Measurements from ENCODE around the gene CNTNAP2. TPM values are rescaled to one million over a fixed set of nuclear protein-coding genes. Genes with fewer than 3 reads are reported as not detected.

Gene CNTNAP2
- total RNA-seq, 1 experiment from 2014 or later, result 64.5 TPM

DNA sequence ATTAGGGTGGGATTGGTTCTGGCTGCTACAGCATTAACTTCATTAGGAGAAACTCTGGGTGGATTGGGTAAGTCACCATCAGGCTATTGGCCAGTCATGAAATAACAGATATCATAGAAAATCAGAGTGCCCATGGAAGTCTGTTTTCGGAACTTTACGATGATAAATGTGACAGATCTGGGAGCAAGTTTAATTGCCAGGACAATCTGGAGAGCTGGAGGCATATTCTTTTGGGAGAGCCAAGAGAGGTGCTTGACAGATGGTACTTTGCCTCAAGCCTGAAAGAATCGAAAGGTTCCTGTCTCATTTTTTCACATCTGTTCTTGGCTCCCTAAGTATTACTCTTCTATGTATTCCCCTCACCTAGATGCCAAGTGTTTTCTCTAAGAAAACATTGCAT is 369.9 kb downstream of the CNTNAP2 start:
- peaks cover 3 to 6% of the 10 kb centered on the region in 2 experiments; a peak in 2 of 4 replicates for H3K4me1 Mint-ChIP-seq
- no peak overlapping the region for H4K8ac ChIP-seq (replicated peaks; ENCODE audit: insufficient read length, low read depth, low read length)
- H3K27me3 ChIP-seq (ENCODE audit: insufficient read depth, low read length), result no peaks in the 10 kb centered on the region
- no peak overlapping the region for H2BK5ac ChIP-seq (ENCODE audit: insufficient read length, low read length)
- no peak overlapping the region for H3K27ac ChIP-seq (ENCODE audit: insufficient read length, low read depth, low read length)
- no peak overlapping the region for H2AFZ ChIP-seq (ENCODE audit: low read length)
- no peak overlapping the region for H2BK120ac ChIP-seq (ENCODE audit: low read depth, low read length, poor library complexity, severe bottlenecking)
- no peak overlapping the region for H3K18ac ChIP-seq (ENCODE audit: insufficient read length, low read depth, low read length)
- no peak for DNase-seq
- H2BK15ac ChIP-seq (ENCODE audit: low read depth, low read length), result no peak overlapping the region
- TF ChIP-seq, protein P1, sequence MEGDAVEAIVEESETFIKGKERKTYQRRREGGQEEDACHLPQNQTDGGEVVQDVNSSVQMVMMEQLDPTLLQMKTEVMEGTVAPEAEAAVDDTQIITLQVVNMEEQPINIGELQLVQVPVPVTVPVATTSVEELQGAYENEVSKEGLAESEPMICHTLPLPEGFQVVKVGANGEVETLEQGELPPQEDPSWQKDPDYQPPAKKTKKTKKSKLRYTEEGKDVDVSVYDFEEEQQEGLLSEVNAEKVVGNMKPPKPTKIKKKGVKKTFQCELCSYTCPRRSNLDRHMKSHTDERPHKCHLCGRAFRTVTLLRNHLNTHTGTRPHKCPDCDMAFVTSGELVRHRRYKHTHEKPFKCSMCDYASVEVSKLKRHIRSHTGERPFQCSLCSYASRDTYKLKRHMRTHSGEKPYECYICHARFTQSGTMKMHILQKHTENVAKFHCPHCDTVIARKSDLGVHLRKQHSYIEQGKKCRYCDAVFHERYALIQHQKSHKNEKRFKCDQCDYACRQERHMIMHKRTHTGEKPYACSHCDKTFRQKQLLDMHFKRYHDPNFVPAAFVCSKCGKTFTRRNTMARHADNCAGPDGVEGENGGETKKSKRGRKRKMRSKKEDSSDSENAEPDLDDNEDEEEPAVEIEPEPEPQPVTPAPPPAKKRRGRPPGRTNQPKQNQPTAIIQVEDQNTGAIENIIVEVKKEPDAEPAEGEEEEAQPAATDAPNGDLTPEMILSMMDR (conservative IDR thresholded peaks at IDR 0.05), result no peak
- no peak overlapping the region for H3K9ac ChIP-seq (ENCODE audit: extremely low read depth, insufficient read length, low read length)
- H3K9me3 ChIP-seq (ENCODE audit: control insufficient read depth, low read depth, low read length), result no peaks in the 10 kb centered on the region
- H3K27me3 Mint-ChIP-seq (ENCODE audit: low read depth), result no peaks in the 10 kb centered on the region; the same call in 1 of the 2 replicates
- no peak overlapping the region for H3K4ac ChIP-seq (ENCODE audit: low read depth, low read length)
- H3K36me3 Mint-ChIP-seq (ENCODE audit: insufficient read depth in 1 of 3, low read depth in 3 of 3), result peaks cover 0 to 7% (median 3%) of the 10 kb centered on the region in 3 experiments; a peak in 4 of 7 replicates
- H4K5ac ChIP-seq (ENCODE audit: insufficient read length, low read depth, low read length), result no peak overlapping the region
- H3K4me2 ChIP-seq (ENCODE audit: insufficient read depth, insufficient read length, low read length), result no peak overlapping the region
- no peak overlapping the region for H2BK12ac ChIP-seq (ENCODE audit: insufficient read length, low read depth, low read length)
- H3K14ac ChIP-seq (ENCODE audit: insufficient read depth, low read length), result no peak overlapping the region
- no peak overlapping the region for H3T11ph ChIP-seq (ENCODE audit: low read length)
- no peak overlapping the region for H3K23ac ChIP-seq (ENCODE audit: insufficient read length, low read depth, low read length)
- H4K91ac ChIP-seq (ENCODE audit: insufficient read length, low read depth, low read length), result no peak overlapping the region
- no peak overlapping the region for H3K56ac ChIP-seq (ENCODE audit: insufficient read length, low read depth, low read length)
- H3K4me3 Mint-ChIP-seq, result no peak overlapping the region
- H3K79me2 ChIP-seq (ENCODE audit: insufficient read depth, low read length), result no peaks in the 10 kb centered on the region
- no peaks in the 10 kb centered on the region for H3K79me1 ChIP-seq (ENCODE audit: insufficient read depth, low read depth, low read length, poor library complexity, severe bottlenecking)
- H3K9me3 Mint-ChIP-seq, result peaks cover 4 to 11% of the 10 kb centered on the region in 2 experiments
- no CpG with 5 or more reads among the region's 3 CpGs for WGBS (ENCODE audit: extremely low coverage, insufficient read length, low lambda C conversion rate)
- H3K27ac Mint-ChIP-seq, result no peak overlapping the region
- H4K20me1 ChIP-seq (ENCODE audit: control insufficient read depth, insufficient read depth, insufficient read length), result no peaks in the 10 kb centered on the region
- H2BK20ac ChIP-seq (ENCODE audit: low read depth, low read length, poor library complexity, severe bottlenecking), result no peak overlapping the region
- H3K4me1 ChIP-seq (ENCODE audit: insufficient read depth, low read length), result no peaks in the 10 kb centered on the region
- no peaks in the 10 kb centered on the region for H3K23me2 ChIP-seq (ENCODE audit: insufficient read length, low read depth, low read length, poor library complexity, severe bottlenecking)
- no peak overlapping the region for H2AK5ac ChIP-seq (ENCODE audit: insufficient read length, low read length)
